Measurements from ENCODE around the gene COL6A2. TPM values are rescaled to one million over a fixed set of nuclear protein-coding genes. Genes with fewer than 3 reads are reported as not detected.
A peak's percentile ranks its signal among the peaks of the same experiment; 100 is the strongest.

The COL6A2 gene
- total and polyA plus RNA-seq, 2 of the 13 experiments (the other 11 are each of a cell fraction or from before 2014, with no cell fraction given): 0.07 to 0.41 TPM

DNA sequence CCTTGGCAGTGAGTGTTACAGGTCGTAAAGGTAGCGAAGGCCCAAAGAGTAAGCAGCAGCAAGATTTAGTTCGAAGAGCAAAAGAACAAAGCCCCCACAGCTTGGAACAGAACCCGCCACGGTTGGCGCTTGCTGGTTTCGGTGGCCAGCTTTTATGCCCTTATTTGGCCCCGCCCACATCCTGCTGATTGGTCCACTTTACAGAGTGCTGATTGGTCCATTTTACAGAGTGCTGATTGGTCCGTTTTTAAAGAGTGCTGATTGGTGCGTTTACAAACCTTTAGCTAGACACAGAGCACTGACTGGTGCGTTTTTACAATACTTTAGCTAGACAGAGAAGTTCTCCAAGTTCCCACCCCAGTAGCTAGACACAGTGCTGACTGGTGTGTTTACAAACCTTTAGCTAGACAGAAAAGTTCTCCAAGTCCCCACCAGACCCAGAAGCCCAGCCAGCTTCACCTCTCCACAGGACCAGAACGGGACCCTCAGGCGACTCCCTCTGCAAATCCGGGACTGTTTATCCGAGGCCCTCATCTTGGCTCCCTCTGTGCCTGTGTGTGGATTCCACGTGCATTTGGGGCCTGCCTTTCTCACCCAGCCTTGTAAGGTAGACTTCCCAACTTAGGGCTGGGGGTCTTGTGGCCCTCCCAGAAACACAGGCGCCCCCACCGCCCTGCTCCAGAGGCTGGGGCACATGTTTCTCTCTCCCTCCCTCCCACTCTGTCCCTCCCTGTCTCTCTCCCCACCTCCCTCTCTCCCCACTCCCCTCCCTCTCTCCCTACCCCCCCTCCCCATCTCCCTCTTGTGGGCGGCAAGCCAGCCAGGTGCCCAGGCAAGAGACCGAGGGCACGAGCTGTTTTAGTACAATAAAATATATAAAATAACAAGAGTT, 44.9 kb downstream of the COL6A2 start (continued):
- TF ChIP-seq AGO2 (optimal IDR thresholded peaks at IDR 0.05; ENCODE audit: low read depth, low read length) (peak; percentile 2), UBTF (CRISPR knock-in tag; IDR thresholded peaks at IDR 0.05) (no peak), SRF (IDR thresholded peaks at IDR 0.05; ENCODE audit: low read depth, low read length) (peak; percentile 43; the same call in 1 of the 2 replicates), NFYB (CRISPR knock-in tag; IDR thresholded peaks at IDR 0.05) (peak; percentile 76), MTA3 (CRISPR knock-in tag; IDR thresholded peaks at IDR 0.05) (no peak), HNRNPK (IDR thresholded peaks at IDR 0.05; ENCODE audit: low read depth, low read length, poor library complexity, severe bottlenecking) (peak; percentile 48)
- TF ChIP-seq, protein P1, sequence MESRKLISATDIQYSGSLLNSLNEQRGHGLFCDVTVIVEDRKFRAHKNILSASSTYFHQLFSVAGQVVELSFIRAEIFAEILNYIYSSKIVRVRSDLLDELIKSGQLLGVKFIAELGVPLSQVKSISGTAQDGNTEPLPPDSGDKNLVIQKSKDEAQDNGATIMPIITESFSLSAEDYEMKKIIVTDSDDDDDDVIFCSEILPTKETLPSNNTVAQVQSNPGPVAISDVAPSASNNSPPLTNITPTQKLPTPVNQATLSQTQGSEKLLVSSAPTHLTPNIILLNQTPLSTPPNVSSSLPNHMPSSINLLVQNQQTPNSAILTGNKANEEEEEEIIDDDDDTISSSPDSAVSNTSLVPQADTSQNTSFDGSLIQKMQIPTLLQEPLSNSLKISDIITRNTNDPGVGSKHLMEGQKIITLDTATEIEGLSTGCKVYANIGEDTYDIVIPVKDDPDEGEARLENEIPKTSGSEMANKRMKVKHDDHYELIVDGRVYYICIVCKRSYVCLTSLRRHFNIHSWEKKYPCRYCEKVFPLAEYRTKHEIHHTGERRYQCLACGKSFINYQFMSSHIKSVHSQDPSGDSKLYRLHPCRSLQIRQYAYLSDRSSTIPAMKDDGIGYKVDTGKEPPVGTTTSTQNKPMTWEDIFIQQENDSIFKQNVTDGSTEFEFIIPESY (CRISPR knock-in tag; IDR thresholded peaks at IDR 0.05): peak; percentile 86
